Activated effector memory CD4-positive, alpha-beta T cell treated with anti-CD3 and anti-CD28 coated beads, Interleukin-2, amount 50 U/mL, for 16 hours (primary cell): ENCODE data around the gene FARP2.
A peak's percentile ranks its signal among the peaks of the same experiment; 100 is the strongest.

ENCODE experiments used
- DNase-seq: peaks from one replicate; pipeline ENCODE4 v3.0.0-alpha.2; 2020

FARP2 gene

DNA sequence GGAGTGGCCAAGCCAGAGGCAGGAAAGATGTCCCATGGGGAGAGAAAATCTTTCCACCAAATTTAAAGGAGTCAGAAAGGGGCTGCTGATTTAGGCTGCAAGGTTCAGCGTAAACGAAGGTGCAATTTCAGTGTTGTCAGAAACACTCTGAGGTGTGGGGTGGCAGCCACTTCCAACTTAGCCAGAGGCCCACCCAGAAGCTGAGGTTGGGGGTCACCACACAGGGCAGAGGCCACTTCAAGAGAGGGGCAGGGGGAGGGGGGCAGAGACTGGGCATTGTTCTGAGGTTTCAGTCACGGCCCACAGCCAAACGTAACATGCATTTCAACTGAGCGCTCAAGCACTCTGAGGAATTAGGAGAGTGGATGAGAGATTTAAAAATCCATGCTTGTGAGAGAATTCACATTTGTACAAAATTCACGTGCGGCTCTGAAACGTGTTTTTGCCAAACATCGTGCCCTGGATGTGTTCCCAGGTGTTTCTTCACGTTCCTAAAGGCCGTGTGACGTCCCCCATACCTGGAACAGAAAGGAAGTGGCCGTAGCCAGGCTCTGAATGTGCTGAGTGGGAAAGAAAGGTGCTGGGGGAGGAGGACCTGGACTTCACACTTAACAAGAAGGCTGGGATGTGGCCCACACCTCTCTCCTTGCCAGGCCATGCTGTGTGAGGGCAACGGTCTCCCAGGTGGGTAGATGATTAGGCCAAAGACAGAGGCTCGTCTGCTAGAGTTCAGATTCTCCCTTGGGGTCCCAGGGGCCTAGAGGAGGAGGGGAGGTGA is 182.9 kb downstream of the FARP2 start:
- no peak for DNase-seq

DNA sequence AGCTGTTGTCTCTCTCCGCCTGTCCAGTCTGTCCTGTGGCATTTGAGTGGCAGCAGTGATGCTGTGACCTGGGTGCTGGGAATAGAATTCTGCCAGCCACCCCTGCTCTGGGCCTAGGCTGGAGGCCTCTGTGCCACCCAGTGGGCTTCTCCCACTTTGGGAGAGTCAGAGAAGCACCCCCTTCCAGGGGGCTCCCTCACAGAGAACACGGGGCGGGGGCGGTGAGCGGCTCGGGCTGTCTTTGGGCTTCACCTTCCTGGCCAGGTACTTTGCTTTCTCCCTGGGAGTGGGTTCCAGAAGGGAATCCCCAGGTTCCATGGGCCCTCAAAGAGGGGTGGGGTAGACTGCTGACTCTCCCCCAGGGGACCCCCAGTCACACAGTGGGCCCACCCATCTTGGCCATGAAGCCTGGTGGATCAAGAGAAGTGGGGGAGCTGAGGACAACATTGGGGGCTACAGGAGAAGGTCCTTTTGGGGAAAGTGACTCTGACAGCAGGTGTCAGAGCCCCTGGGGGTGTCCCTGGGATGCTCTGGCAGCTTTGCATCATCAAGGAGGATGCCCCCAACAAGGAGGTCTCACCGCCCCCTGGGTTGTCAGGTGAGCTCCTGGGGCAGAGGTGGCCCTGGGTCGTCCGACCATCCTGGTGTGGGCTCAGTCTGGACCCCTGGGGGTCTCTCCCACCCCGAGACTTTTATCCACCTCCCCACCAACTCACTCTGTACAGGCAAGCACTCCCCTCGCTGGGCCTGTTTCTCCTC is 183.7 kb downstream of the FARP2 start:
- DNase-seq: no peak

DNA sequence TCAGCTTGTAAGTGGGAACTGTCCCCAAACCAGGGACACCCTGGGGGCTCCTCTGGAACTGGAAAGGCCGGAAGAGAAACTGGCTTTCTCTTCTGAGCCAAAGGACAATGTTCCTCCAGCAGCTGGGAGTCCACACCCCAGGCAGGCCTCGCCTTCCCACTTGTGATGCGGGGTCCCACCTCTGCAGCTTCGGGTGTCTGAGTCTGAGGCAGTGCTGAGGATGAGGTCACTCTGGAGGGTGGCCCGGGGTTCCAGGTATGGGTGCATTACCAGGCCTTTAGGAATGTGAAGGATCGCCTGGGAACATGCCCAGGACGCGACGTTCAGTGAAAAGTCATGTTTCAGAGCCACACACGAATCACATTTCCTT is 184.3 kb downstream of the FARP2 start:
- no peak for DNase-seq

DNA sequence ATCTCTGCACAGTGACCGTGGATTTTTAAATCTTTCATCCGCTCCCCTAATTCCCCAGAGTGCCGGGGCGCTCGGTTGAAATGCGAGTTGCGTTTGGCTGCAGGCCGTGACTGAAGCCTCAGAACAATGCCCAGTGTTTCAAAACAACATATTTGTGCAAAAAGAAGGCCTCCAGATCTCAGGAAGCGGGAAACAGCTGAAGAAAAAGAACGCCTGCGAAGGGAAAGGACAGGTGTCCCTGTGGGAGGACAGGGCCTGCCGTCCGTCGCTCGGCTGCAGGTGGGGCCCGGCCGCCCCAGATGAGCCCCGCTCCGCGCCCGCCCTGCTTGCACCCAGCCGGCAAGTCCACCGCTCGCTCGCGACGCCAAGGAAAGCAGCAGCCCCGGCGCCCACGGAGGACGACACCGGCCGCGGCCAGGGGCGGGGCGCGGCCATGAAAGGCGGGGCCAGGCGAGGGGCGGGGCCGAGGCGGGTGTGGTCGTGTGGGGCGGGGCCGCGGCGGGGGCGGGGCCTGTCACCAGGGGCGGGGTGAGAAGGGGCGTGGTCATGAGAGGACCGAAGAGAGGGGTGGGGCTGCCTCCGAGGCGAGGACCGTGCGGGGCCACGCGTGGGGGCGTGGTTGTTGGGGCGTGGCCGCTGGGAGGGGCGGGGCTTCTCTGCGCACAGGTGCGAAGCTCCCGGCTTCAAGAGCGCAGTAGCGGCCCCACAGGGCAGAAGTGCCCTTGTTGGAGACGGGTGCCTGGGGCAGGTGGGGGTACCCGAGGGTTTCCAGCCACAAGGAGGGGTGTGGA is 184.9 kb downstream of the FARP2 start:
- peak; percentile 85 for DNase-seq

DNA sequence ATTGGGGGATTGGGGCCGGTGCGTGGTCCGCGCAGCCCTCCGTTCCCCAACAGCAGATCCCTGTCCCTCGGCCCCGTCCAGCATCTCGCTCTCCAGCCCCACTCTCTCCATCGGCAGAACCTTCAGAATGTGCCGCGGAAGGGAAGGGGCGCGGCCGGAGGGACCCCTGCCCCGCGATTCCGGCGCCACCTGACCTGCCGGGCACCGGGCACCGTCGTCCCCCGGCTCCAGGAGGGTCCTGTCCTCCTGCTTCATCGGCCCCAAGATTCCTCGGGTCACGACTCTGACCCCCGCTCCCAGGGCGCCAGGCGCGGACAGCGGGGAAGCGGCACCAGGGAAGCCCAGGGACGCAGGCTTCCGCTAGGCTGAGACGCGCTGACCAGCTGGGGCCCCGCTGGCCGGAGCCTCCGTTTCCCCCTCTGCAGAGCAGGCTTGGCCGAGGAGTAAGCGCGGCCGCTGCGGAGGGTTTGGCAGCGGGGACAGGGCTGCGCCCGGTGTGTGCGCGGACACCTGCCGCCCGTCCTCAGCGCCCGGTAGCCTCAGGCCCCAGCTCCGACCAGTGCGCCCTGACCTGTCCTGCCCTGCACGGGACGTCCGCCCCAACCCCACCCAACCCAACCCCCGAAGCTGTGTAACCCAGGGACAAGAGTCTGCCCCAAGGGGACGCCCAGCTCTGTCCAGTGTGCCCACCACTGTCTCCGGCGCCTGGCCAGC is 185.6 kb downstream of the FARP2 start:
- DNase-seq: no peak

DNA sequence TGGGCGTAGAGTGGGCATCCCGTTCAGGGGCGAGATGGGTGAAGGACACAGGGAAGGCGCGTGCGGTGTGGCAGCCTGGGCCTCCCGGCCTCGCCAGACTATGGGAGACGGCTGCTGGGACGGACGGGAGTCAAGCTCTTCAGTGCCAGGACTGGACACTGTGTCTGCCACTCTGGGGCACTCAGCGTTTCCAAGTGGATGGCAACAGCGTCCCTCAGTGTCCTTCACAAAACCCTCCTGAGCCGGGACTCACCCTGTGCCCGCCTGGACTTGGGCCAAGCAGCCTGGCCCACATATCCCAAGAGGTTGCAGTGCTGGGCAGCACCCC is 186.2 kb downstream of the FARP2 start:
- no peak for DNase-seq
